ENCODE data around the gene VAV2.

- TF ChIP-seq CREB1 (IDR thresholded peaks at IDR 0.05; ENCODE audit: low read depth): no peak
- TF ChIP-seq EP300 (IDR thresholded peaks at IDR 0.05; ENCODE audit: borderline replicate concordance): no peak
- TF ChIP-seq RAD21 (IDR thresholded peaks at IDR 0.05; ENCODE audit: low read depth): no peak
- TF ChIP-seq TAF1 (IDR thresholded peaks at IDR 0.05; ENCODE audit: low read depth): no peak
- TF ChIP-seq REST (IDR thresholded peaks at IDR 0.05; ENCODE audit: low read depth): no peak
- no peak for TF ChIP-seq CEBPB (IDR thresholded peaks at IDR 0.05)
- no peak for TF ChIP-seq YY1 (IDR thresholded peaks at IDR 0.05; ENCODE audit: low read depth)
- TF ChIP-seq FOXM1 (IDR thresholded peaks at IDR 0.05; ENCODE audit: borderline replicate concordance, low read depth): no peak
- TF ChIP-seq MAX (IDR thresholded peaks at IDR 0.05): no peak
- TF ChIP-seq TEAD4 (IDR thresholded peaks at IDR 0.05): no peak
- TF ChIP-seq ZBTB7A (IDR thresholded peaks at IDR 0.05; ENCODE audit: low read depth): no peak
- TF ChIP-seq TCF12 (IDR thresholded peaks at IDR 0.05; ENCODE audit: low read depth): no peak
These were observed 138.1 kb downstream of the VAV2 start for GRCh38 chr9:133854048-133854447.
